ENCODE measurements around the gene MYO18A. TPM values are rescaled to one million over a fixed set of nuclear protein-coding genes. Genes with fewer than 3 reads are reported as not detected.
"Not testable (repeated sequence)": the region's sequence is repeated elsewhere in the genome, so short reads cannot be mapped to it uniquely, and the experiment has no call there.

The MYO18A gene, protein sequence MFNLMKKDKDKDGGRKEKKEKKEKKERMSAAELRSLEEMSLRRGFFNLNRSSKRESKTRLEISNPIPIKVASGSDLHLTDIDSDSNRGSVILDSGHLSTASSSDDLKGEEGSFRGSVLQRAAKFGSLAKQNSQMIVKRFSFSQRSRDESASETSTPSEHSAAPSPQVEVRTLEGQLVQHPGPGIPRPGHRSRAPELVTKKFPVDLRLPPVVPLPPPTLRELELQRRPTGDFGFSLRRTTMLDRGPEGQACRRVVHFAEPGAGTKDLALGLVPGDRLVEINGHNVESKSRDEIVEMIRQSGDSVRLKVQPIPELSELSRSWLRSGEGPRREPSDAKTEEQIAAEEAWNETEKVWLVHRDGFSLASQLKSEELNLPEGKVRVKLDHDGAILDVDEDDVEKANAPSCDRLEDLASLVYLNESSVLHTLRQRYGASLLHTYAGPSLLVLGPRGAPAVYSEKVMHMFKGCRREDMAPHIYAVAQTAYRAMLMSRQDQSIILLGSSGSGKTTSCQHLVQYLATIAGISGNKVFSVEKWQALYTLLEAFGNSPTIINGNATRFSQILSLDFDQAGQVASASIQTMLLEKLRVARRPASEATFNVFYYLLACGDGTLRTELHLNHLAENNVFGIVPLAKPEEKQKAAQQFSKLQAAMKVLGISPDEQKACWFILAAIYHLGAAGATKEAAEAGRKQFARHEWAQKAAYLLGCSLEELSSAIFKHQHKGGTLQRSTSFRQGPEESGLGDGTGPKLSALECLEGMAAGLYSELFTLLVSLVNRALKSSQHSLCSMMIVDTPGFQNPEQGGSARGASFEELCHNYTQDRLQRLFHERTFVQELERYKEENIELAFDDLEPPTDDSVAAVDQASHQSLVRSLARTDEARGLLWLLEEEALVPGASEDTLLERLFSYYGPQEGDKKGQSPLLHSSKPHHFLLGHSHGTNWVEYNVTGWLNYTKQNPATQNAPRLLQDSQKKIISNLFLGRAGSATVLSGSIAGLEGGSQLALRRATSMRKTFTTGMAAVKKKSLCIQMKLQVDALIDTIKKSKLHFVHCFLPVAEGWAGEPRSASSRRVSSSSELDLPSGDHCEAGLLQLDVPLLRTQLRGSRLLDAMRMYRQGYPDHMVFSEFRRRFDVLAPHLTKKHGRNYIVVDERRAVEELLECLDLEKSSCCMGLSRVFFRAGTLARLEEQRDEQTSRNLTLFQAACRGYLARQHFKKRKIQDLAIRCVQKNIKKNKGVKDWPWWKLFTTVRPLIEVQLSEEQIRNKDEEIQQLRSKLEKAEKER (N-terminal part only)
- total RNA-seq: 317 TPM
- long read RNA-seq, partial matches to known transcripts: 144 of 192 reads
- long read RNA-seq, other reads (novel, unspliced or antisense): 44 of 192 reads

- peak; percentile 93 for DNase-seq (ENCODE audit: low spot score)
- intact Hi-C loops (cut with DNase I): loop anchor here (1.0 kb wide), 1 partner anchor 31 kb away; no protein-coding TSS in a partner anchor
Measured at GRCh38 chr17:29180034-29180787, at the start of gene MYO18A. TSS of gene MYO18A (minus strand) at chr17:29180398. CDS start at chr17:29166940, 13,458 bp downstream.

GRCh38 chr17:29225396-29225795, 45.2 kb upstream of the MYO18A start:
- no peak for DNase-seq (ENCODE audit: low spot score)
- intact Hi-C loops (cut with DNase I): no loop called here

- intact Hi-C loops (cut with DNase I); DNase-seq (ENCODE audit: low spot score): not testable (repeated sequence)
Measured at GRCh38 chr17:29221338-29221737, 41.1 kb upstream of the MYO18A start.

DNA sequence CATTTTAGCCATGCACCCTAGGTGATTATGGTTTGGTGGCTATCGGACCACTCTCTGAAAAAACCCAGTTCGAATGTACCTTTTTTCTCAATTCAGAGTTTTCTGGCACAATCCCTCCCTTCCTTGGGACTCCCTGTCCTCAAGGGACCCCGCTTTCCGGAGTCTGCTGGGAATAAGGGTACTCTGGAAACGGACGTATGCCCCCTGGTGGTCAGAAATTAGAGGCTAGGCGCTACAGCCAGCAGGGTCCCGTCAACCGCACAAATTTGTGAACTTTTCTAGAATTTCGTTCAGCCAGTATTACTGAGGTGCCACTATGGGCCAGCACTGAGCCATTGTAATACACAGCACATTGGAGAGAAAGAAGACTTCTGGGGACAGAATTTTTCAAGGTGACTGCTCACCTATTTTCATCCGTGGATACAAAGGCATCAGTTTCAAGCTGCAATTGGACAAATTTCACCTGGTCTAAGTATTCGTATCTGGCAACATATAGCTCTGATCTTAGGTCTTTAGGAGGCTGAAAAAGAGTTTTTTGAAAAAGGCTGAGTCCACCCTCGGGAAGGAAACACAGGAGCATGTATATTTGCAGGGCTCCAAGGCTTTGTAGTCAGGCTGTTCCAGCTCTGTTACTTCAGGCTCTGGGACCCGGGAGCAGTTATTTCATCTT, 39.3 kb upstream of the MYO18A start:
- peak; percentile 80 for DNase-seq (ENCODE audit: low spot score)
- intact Hi-C loops (cut with DNase I): loop anchor here (2.0 to 10.0 kb wide), 3 partner anchors 71 to 95 kb away; partner anchors contain the start of gene NUFIP2

DNA sequence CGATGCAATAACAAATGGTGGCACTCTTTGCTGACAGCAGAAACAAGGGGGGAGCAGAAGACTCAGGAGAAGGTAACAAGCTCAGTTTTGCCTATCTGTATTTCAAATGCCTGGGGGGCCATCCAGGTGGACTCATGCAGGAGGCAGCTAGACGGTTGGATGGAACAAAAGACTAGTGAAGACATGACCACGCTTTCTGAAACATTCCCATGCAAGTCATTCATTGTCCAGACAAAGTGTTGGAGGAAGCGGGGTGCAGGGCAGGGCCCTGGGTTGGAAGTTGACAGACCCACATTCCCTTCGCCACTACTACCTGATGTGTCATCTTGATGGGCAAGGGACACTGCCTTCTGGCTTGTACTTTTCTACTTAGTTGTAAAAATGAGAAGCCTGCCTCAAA, 36.7 kb upstream of the MYO18A start:
- intact Hi-C loops (cut with DNase I): loop anchor here (10.0 kb wide), 1 partner anchor 78 kb away; the partner anchor contains the start of gene NUFIP2

GRCh38 chr17:29216181-29216580, 36.0 kb upstream of the MYO18A start:
- intact Hi-C loops (cut with DNase I): loop anchor here (10.0 kb wide), 1 partner anchor 79 kb away; the partner anchor contains the start of gene NUFIP2
- DNase-seq (ENCODE audit: low spot score): no peak

More for the DNA sequence above, 36.7 kb upstream of the MYO18A start:
- no peak for DNase-seq (ENCODE audit: low spot score)

DNA sequence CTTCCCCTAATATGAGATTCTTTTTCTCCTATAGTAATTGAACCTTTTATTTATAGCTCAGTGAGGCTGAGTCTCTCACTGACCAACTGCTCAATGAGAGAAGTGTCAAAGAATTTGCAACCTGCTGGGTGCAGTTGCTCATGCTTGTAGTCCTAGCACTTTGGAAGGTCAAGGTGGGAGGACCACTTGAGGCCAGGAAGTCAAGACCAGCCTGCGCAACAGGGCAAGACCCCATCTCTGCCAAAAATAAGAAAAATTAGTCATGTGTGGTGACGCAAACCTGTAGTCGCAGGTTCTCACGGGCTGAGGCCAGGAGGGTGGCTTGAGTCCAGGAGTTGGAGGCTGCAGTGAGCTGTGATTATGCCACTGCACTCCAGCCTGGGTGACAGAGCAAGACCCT, 35.5 kb upstream of the MYO18A start:
- intact Hi-C loops (cut with DNase I): loop anchor here (10.0 kb wide), 1 partner anchor 79 kb away; the partner anchor contains the start of gene NUFIP2
- DNase-seq (ENCODE audit: low spot score): no peak

GRCh38 chr17:29215174-29215573, 35.0 kb upstream of the MYO18A start:
- no peak for DNase-seq (ENCODE audit: low spot score)
- intact Hi-C loops (cut with DNase I): loop anchor here (10.0 kb wide), 1 partner anchor 80 kb away; the partner anchor contains the start of gene NUFIP2

GRCh38 chr17:29214215-29215146, 34.3 kb upstream of the MYO18A start:
- intact Hi-C loops (cut with DNase I): loop anchor here (10.0 kb wide), 1 partner anchor 80 kb away; the partner anchor contains the start of gene NUFIP2
- no peak for DNase-seq (ENCODE audit: low spot score)

GRCh38 chr17:29212681-29213121, 32.5 kb upstream of the MYO18A start:
- intact Hi-C loops (cut with DNase I): loop anchor here (10.0 kb wide), 1 partner anchor 82 kb away; the partner anchor contains the start of gene NUFIP2
- DNase-seq (ENCODE audit: low spot score): no peak

- intact Hi-C loops (cut with DNase I): loop anchor here (10.0 kb wide), 1 partner anchor 83 kb away; the partner anchor contains the start of gene NUFIP2
- no peak for DNase-seq (ENCODE audit: low spot score)
Measured at GRCh38 chr17:29212094-29212631, 32.0 kb upstream of the MYO18A start.

GRCh38 chr17:29210879-29211278, 30.7 kb upstream of the MYO18A start:
- intact Hi-C loops (cut with DNase I): loop anchor here (10.0 kb wide), 1 partner anchor 84 kb away; the partner anchor contains the start of gene NUFIP2
- no peak for DNase-seq (ENCODE audit: low spot score)

DNA sequence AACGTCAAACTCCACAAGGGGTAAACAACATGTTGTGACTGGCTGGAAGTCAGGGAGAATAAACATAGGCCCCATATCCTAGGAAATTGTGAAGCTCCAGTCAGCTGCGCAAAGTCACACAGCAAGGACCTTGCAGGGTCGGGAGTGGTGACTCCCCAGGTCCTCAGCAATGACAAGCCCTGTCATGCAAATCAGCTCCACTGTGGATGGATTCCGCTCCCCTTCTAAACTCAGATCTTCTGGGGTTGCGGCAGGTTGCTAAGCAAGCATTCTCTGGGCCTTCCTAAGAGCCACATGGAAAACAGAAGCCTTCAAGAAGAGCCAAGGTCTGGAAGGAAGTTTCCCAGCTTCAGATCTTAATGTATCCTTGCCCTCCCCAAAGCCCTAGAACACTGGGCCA, 28.9 kb upstream of the MYO18A start:
- no peak for DNase-seq (ENCODE audit: low spot score)

GRCh38 chr17:29207975-29208374, 27.8 kb upstream of the MYO18A start:
- DNase-seq (ENCODE audit: low spot score): no peak
- intact Hi-C loops (cut with DNase I): no loop called here

More for the DNA sequence above, 28.9 kb upstream of the MYO18A start:
- intact Hi-C loops (cut with DNase I): no loop called here

- intact Hi-C loops (cut with DNase I): no loop called here
Measured at GRCh38 chr17:29205047-29205446, 24.8 kb upstream of the MYO18A start.

More at GRCh38 chr17:29205047-29205446, 24.8 kb upstream of the MYO18A start:
- DNase-seq (ENCODE audit: low spot score): no peak

Measured in cardiac septum (tissue), 1 donor.